ENCODE data around the gene PLEKHD1.
"Not testable (repeated sequence)": the region's sequence is repeated elsewhere in the genome, so short reads cannot be mapped to it uniquely, and the experiment has no call there.

PLEKHD1 gene

DNA sequence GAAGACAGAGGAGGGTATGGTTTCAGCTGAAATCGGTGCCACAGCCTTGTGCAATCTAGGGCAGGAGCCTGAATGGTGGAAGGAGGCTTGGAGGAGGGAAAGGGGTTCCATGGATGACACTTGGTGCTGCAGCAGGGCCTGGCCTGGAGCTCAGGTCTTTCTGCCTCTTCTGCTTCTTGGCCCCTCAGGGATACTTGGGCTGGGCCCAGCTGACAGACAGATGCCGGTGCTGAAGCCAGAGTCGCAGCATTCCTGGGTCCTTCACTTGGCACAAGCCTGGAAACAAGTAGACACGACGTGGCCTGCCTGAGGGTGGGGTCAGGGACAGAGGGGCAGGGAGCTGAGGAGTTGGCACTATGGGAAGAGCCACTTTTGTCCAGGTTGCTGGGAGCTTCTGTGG lies 4.4 kb upstream of the PLEKHD1 start:
- Histone ChIP-seq H3K4me3 (no peak overlapping the region), H3K27ac (no peak overlapping the region)

- no peak overlapping the region for H3K27ac ChIP-seq
These were observed 2.5 kb upstream of the PLEKHD1 start for GRCh38 chr14:69481815-69482568.

GRCh38 chr14:69483765-69484443 lies 624 bp upstream of the PLEKHD1 start:
- no peak overlapping the region for H3K27ac ChIP-seq
- H3K4me3 ChIP-seq: peak overlapping the region in 6 of 7 experiments; percentile 3 to 39 (median 22)

More at GRCh38 chr14:69481815-69482568, 2.5 kb upstream of the PLEKHD1 start:
- no peak overlapping the region for H3K4me3 ChIP-seq

DNA sequence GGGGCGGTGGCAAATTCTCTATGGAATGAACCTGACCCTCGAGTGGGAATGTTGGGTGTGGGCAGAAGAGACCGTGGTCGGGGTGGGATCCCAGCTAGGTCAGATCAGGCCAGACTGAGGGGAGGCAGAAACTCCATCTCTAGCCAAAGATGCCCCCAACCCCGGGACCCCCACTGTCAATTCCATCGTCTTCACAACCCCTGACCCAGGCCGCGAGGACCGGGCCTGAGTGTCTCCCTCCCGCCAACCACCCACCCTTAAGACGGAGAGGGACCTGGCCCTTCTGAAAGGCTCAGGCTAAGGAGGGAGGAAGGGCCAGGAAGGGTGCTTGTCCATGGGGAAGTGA lies 760 bp downstream of the PLEKHD1 start:
- Histone ChIP-seq H3K27ac (no peak overlapping the region), H3K4me3 (no peak overlapping the region)

GRCh38 chr14:69485701-69486100 lies 1.2 kb downstream of the PLEKHD1 start:
- Histone ChIP-seq H3K4me3 (no peak overlapping the region), H3K27ac (no peak overlapping the region)

- H3K4me3 ChIP-seq: no peak overlapping the region
- no peak overlapping the region for H3K27ac ChIP-seq
These were observed 2.7 kb downstream of the PLEKHD1 start for GRCh38 chr14:69487226-69487625.

GRCh38 chr14:69487771-69488170 lies 3.2 kb downstream of the PLEKHD1 start:
- no peak overlapping the region for H3K27ac ChIP-seq
- H3K4me3 ChIP-seq: no peak overlapping the region

- no peak overlapping the region for H3K27ac ChIP-seq
- no peak overlapping the region for H3K4me3 ChIP-seq
These were observed 5.0 kb downstream of the PLEKHD1 start for GRCh38 chr14:69489495-69489894.

- Histone ChIP-seq H3K27ac (no peak overlapping the region), H3K4me3 (no peak overlapping the region)
These were observed 5.8 kb downstream of the PLEKHD1 start for GRCh38 chr14:69490219-69490918.

GRCh38 chr14:69491193-69491592 lies 6.7 kb downstream of the PLEKHD1 start:
- H3K27ac ChIP-seq: no peak overlapping the region
- H3K4me3 ChIP-seq: no peak overlapping the region

DNA sequence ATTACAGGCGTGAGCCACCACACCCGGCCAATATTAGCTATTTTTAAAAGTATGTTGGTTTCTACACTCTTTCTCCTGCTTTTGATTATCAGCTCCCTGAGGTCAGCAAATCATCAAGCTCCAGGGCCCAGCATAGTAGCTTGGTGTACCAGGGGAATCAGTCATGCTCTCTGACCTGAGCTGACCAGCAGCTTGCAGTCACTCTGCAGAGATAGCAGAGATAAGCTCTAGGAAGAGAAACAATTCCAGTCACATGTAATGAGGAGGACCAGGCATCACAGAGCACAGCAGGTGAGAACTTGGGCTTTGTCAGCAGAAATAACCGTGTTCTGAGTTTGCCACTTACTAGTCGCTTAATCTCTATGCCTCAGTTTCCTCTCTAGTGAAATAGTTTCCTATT lies 8.5 kb downstream of the PLEKHD1 start:
- H3K4me3 ChIP-seq: no peak overlapping the region
- H3K27ac ChIP-seq: no peak overlapping the region

DNA sequence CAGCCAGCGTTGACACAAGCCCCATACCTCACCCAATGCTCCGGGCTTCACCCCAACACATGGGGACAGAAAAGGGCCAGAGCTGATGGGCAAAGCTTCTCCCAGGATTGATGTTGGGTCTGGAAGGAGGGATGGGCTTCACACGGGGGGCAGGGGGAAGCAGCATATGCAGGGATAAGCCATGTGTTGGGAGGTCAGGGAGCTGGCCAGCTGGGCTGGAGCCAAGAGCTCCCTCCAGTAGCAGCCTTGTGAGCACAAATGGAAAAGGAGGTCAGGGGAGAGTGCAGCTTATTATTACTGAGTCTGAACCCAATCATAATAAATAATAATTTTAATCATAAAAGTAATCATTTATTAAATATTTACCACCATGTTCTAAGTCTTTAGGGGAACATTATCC lies 9.3 kb downstream of the PLEKHD1 start:
- Histone ChIP-seq H3K27ac (no peak overlapping the region), H3K4me3 (no peak overlapping the region)

GRCh38 chr14:69495341-69495921 lies 10.9 kb downstream of the PLEKHD1 start:
- Histone ChIP-seq H3K27ac (no peak overlapping the region), H3K4me3 (no peak overlapping the region)

- not testable (repeated sequence) for H3K27ac ChIP-seq, H3K4me3 ChIP-seq
These were observed 13.3 kb downstream of the PLEKHD1 start for GRCh38 chr14:69497866-69498265.

- H3K4me3 ChIP-seq, H3K27ac ChIP-seq: not testable (repeated sequence)
These were observed 13.8 kb downstream of the PLEKHD1 start for GRCh38 chr14:69498286-69498685.

GRCh38 chr14:69499436-69499835 lies 14.9 kb downstream of the PLEKHD1 start:
- no peak overlapping the region for H3K27ac ChIP-seq
- H3K4me3 ChIP-seq: no peak overlapping the region

DNA sequence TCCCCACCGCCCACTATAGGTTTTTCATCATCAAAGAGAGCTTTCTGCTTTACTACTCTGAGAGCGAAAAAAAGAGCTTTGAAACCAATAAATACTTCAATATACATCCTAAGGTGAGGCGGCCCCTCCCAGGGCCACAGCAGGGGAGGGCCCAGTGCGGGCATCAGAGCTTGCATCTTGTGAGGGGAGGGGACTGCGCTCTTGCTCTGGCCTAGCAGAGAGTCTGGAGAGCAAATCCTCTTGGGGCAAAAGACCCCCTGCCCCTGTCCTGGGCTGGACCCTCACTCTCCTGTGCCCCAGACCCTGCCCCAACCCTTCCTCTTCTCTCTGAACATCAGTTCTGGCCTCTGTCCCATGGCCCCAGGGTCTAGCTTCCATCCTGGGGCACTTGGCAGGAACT lies 15.6 kb downstream of the PLEKHD1 start:
- Histone ChIP-seq H3K4me3 (no peak overlapping the region), H3K27ac (no peak overlapping the region)

DNA sequence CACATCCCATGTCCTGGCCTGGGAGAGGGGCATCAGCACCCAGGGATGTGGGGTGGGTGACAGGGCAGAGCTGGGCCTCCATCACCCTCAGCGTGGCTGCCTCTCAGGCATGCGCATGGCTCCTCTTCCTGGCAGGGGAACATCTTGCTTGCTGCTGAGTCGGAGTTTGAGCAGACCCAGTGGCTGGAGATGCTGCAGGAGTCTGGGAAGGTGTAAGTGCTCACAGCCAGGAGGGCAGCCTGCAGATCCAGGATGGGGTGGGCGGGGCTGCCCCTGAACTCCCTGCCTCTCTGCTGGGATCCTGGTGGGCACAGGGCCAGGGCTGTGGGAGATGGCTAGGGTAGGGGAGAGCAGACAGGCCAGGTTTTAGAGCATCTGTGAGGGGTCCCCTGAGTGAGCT lies 16.2 kb downstream of the PLEKHD1 start:
- Histone ChIP-seq H3K27ac (no peak overlapping the region), H3K4me3 (no peak overlapping the region)

GRCh38 chr14:69501423-69501838 lies 16.9 kb downstream of the PLEKHD1 start:
- no peak overlapping the region for H3K4me3 ChIP-seq
- H3K27ac ChIP-seq: no peak overlapping the region

DNA sequence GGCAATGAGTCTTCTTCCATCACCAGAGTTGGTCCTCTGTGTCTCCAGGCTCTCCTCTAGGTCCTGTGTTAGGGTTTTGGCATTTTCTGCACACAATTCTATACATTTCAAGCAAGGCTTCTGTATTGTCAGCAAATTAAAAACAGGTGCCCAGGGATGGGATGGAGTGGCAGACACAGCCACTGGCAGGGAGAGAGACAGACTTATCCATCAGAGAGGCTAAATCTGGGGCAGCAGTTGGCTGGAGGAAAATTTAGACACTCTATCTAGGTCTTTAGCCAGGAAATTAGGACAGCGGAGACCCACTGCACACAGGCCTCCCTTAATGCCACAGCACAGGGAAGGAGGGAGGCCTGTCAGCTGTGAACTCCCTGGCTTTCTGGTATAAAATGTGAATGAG lies 20.2 kb downstream of the PLEKHD1 start:
- Histone ChIP-seq H3K27ac (no peak overlapping the region), H3K4me3 (no peak overlapping the region)
